ENCODE results near the gene UNC13D. TPM values are rescaled to one million over a fixed set of nuclear protein-coding genes. Genes with fewer than 3 reads are reported as not detected.
A peak's percentile ranks its signal among the peaks of the same experiment; 100 is the strongest.
"Not testable (repeated sequence)": the region's sequence is repeated elsewhere in the genome, so short reads cannot be mapped to it uniquely, and the experiment has no call there.

The UNC13D gene
- total and polyA plus RNA-seq, 2 experiments from 2014 or later: 10.8 to 14.8 TPM

DNA sequence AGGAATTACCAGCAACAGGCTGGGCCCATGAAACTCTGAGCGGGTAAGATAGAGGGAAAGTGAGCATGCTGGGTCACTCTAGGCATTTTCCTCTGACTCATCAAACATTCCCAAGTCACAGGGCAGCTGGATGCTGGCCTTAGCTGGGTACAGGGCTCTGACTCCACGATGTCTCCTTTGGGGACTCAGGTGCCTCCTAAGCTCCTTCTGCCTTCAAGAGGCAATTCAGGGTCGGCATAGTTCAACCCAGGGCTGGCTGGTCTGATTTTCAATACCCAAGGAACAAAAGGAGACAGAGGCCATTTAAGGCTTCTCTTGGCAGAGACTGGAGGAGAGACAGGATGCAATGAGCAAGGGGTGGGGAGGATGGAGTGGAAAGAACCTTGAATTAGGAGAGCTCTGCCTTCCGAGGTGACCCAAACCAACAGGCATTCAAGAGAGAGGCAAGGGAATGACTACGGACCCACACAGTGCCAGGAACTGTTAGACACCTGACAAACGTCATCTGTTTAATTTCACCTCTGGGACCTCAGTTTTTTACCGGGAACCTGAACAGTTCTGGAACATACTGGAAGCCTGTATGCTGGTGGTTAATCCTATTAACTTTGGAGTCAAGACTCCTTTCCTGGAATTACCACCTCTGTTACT is 10.0 kb upstream of the UNC13D start:
- peaks cover 4% of the 10 kb centered on the region for H3K4me1 ChIP-seq (ENCODE audit: low read depth)
- TF ChIP-seq, protein P1, sequence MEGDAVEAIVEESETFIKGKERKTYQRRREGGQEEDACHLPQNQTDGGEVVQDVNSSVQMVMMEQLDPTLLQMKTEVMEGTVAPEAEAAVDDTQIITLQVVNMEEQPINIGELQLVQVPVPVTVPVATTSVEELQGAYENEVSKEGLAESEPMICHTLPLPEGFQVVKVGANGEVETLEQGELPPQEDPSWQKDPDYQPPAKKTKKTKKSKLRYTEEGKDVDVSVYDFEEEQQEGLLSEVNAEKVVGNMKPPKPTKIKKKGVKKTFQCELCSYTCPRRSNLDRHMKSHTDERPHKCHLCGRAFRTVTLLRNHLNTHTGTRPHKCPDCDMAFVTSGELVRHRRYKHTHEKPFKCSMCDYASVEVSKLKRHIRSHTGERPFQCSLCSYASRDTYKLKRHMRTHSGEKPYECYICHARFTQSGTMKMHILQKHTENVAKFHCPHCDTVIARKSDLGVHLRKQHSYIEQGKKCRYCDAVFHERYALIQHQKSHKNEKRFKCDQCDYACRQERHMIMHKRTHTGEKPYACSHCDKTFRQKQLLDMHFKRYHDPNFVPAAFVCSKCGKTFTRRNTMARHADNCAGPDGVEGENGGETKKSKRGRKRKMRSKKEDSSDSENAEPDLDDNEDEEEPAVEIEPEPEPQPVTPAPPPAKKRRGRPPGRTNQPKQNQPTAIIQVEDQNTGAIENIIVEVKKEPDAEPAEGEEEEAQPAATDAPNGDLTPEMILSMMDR (IDR thresholded peaks at IDR 0.05; ENCODE audit: low read depth, low read length): no peak

GRCh38 chr17:75853433-75853832 is 9.2 kb upstream of the UNC13D start:
- Histone ChIP-seq H3K36me3 (peaks cover 22% of the 10 kb centered on the region), H3K27me3 (no peaks in the 10 kb centered on the region), H3K27ac (no peak overlapping the region), H3K4me1 (ENCODE audit: low read depth) (peaks cover 4% of the 10 kb centered on the region), H3K4me3 (no peak overlapping the region), H3K9me3 (ENCODE audit: low read depth) (no peaks in the 10 kb centered on the region)
- TF ChIP-seq, protein P1 (IDR thresholded peaks at IDR 0.05; ENCODE audit: low read depth, low read length): no peak
- DNase-seq (ENCODE audit: low read depth in 1 of 2, low spot score in 1 of 2): no peak

More for the DNA sequence above, 10.0 kb upstream of the UNC13D start:
- H3K27ac ChIP-seq: peak overlapping the region; percentile 89
- DNase-seq (ENCODE audit: low read depth in 1 of 2, low spot score in 1 of 2): peak in 1 of 2 donors; percentile 62
- H3K27me3 ChIP-seq: no peaks in the 10 kb centered on the region
- peaks cover 15% of the 10 kb centered on the region for H3K36me3 ChIP-seq
- peak overlapping the region; percentile 65 for H3K4me3 ChIP-seq
- no peaks in the 10 kb centered on the region for H3K9me3 ChIP-seq (ENCODE audit: low read depth)

DNA sequence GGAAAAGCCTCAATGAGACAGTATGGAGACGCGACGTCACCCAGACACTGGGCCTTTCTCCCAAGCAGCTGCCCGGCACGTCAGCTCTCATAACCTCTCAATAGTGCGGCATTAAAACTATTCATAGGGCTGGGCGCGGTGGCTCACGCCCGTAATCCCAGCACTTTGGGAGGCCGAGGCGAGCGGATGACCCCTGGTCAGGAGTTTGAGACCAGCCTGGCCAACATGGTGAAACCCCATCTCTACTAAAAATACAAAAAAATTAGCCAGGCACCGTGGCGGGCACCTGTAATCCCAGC is 7.4 kb upstream of the UNC13D start:
- peaks cover 22% of the 10 kb centered on the region for H3K36me3 ChIP-seq
- H3K27ac ChIP-seq; DNase-seq (ENCODE audit: low read depth in 1 of 2, low spot score in 1 of 2); H3K27me3 ChIP-seq; H3K4me1 ChIP-seq (ENCODE audit: low read depth); H3K4me3 ChIP-seq; H3K9me3 ChIP-seq (ENCODE audit: low read depth): not testable (repeated sequence)

DNA sequence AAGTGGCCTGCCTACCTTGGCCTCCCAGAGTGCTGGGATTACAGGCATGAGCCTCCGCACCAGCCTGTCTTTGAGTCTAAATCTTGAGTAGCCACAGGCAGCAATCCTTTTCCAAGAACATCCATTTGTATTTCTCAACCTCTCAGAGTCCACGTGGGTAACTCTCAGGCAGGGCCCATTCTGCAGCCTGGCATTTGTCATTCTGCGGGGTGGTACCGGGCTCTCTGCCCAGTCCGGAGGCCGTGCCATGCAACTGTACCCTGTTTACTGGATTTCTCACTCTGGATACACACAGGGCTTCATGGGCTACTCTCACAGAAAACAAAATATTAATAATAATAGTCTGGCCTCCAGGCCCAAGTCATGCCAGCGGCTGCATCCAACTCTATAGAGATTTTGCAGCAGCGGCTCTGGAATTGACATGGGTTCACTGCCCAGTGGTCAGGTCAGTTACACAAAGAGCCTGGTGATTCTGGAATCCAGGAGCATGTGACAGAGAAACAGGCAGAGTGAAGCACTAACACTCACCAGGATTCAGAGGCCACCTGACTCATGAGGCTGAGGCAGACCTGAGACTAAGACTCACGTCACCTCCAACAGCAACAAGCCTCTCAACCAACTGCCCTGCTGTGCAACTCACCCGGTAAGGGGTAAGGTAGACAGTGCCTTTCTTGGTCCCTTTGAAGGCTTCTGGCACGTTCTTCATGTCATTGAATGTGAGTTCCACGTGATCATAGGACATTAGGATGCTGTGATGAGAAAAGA is 6.9 kb upstream of the UNC13D start:
- TF ChIP-seq, protein P1 (IDR thresholded peaks at IDR 0.05; ENCODE audit: low read depth, low read length): no peak
- no peak for DNase-seq (ENCODE audit: low read depth in 1 of 2, low spot score in 1 of 2)
- H3K9me3 ChIP-seq (ENCODE audit: low read depth): no peaks in the 10 kb centered on the region
- H3K36me3 ChIP-seq: peaks cover 22% of the 10 kb centered on the region
- H3K4me1 ChIP-seq (ENCODE audit: low read depth): peaks cover 2% of the 10 kb centered on the region
- H3K4me3 ChIP-seq: no peak overlapping the region
- no peaks in the 10 kb centered on the region for H3K27me3 ChIP-seq
- H3K27ac ChIP-seq: no peak overlapping the region

DNA sequence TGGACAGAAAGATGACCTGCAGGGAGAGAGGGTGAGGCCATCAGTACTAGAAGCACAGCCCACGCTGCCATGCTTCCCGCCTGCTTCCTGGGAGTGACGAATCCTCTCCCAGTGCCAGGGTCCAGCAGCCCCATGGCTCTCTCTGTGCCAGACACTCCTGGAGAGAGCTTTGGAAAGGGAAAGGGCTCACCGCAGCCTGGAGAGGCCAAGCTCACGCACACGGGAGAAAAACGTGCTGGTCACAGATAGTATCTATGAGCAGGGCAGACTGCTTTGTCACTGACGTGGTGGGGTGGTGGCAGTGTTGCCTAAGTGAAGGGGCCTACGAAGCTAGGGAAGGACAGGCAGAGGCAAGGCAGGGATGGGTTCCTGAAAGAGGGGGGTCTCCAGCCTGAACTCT is 5.5 kb upstream of the UNC13D start:
- no peaks in the 10 kb centered on the region for H3K27me3 ChIP-seq
- H3K27ac ChIP-seq: no peak overlapping the region
- TF ChIP-seq, protein P1 (IDR thresholded peaks at IDR 0.05; ENCODE audit: low read depth, low read length): no peak
- no peak overlapping the region for H3K4me3 ChIP-seq
- peaks cover 22% of the 10 kb centered on the region for H3K36me3 ChIP-seq
- H3K9me3 ChIP-seq (ENCODE audit: low read depth): no peaks in the 10 kb centered on the region
- H3K4me1 ChIP-seq (ENCODE audit: low read depth): peaks cover 13% of the 10 kb centered on the region
- DNase-seq (ENCODE audit: low read depth in 1 of 2, low spot score in 1 of 2): no peak

DNA sequence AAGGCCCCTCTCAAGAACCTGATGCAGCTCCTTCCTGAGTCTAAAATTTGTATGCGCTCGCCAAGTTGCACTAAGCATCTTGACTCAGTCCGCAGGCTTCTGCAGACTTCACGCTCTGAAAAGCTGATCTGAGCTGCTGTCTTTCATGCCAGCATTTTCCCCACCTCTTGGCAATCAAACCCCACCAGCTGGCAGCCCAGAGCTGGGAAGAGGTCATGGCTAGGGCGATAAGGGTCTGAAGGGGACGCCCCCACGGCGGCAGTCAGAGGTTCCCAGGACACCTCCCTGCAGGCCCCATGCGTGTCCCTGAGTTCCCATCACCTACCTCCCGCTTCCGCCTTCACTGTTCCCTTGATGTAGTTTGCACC is 5.1 kb upstream of the UNC13D start:
- TF ChIP-seq, protein P1 (IDR thresholded peaks at IDR 0.05; ENCODE audit: low read depth, low read length): no peak
- H3K4me3 ChIP-seq: no peak overlapping the region
- no peak overlapping the region for H3K27ac ChIP-seq
- no peaks in the 10 kb centered on the region for H3K27me3 ChIP-seq
- peak in 1 of 2 donors; percentile 33 for DNase-seq (ENCODE audit: low read depth in 1 of 2, low spot score in 1 of 2)
- peaks cover 22% of the 10 kb centered on the region for H3K36me3 ChIP-seq
- H3K9me3 ChIP-seq (ENCODE audit: low read depth): no peaks in the 10 kb centered on the region
- peaks cover 18% of the 10 kb centered on the region for H3K4me1 ChIP-seq (ENCODE audit: low read depth)

Measured in cardiac muscle cell (in vitro differentiated cells and primary cell).